ENCODE results near the gene CLN5.

DNA sequence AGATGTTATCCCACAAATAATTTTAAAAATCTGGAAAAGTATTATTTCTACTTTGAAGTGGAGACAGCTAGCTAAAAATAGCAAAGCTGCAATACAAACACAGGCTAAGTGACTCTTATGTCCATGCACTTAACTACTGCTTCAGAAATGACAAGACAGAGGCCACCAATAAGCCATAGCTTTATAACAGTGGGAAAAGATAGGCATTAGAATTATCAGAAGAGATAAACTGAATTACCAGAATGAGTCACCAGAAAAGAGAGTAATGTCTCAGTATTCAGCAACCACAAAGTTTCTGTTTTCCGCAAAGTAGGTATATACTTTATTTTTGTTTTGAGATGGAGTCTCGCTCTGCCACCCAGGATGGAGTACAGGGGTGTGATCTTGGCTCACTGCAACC, 17.1 kb downstream of the CLN5 start:
- TF ChIP-seq EZH2 (IDR thresholded peaks at IDR 0.05; ENCODE audit: low read length, unreplicated experiment): no peak
- TF ChIP-seq, protein P1, sequence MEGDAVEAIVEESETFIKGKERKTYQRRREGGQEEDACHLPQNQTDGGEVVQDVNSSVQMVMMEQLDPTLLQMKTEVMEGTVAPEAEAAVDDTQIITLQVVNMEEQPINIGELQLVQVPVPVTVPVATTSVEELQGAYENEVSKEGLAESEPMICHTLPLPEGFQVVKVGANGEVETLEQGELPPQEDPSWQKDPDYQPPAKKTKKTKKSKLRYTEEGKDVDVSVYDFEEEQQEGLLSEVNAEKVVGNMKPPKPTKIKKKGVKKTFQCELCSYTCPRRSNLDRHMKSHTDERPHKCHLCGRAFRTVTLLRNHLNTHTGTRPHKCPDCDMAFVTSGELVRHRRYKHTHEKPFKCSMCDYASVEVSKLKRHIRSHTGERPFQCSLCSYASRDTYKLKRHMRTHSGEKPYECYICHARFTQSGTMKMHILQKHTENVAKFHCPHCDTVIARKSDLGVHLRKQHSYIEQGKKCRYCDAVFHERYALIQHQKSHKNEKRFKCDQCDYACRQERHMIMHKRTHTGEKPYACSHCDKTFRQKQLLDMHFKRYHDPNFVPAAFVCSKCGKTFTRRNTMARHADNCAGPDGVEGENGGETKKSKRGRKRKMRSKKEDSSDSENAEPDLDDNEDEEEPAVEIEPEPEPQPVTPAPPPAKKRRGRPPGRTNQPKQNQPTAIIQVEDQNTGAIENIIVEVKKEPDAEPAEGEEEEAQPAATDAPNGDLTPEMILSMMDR (conservative IDR thresholded peaks at IDR 0.05; ENCODE audit: low read depth, low read length): no peak

Measured in PC-3 (cell line).